Osteoblast (primary cell): ENCODE data around the gene RABIF. TPM values are rescaled to one million over a fixed set of nuclear protein-coding genes. Genes with fewer than 3 reads are reported as not detected.
"Not testable (repeated sequence)": the region's sequence is repeated elsewhere in the genome, so short reads cannot be mapped to it uniquely, and the experiment has no call there.

Source experiments
- DNase-seq: peaks from one replicate; pipeline ENCODE4 v3.0.0; 2011; ENCODE audit warnings: low spot score, mixed read lengths; ENCODE audit not compliant: insufficient read length; ENCODE audit errors: missing footprints
- H2AFZ ChIP-seq: 2 replicates; pipeline ENCODE4 v1.6.0; 2011; ENCODE audit warnings: mild to moderate bottlenecking, low read length
- H3K27ac ChIP-seq: 2 replicates; pipeline ENCODE4 v1.5.1; 2011; ENCODE audit warnings: mild to moderate bottlenecking, low read depth, low read length, moderate library complexity
- H3K27me3 ChIP-seq: 2 replicates; pipeline ENCODE4 v1.6.0; 2012; ENCODE audit warnings: mild to moderate bottlenecking, control low read depth, inconsistent platforms, low read length, moderate library complexity; ENCODE audit not compliant: insufficient read depth
- H3K36me3 ChIP-seq: 2 replicates; pipeline ENCODE4 v1.5.1; 2011; ENCODE audit warnings: mild to moderate bottlenecking, low read length, control low read depth, moderate library complexity; ENCODE audit not compliant: insufficient read depth
- H3K4me1 ChIP-seq: 2 replicates; pipeline ENCODE4 v1.5.1; 2011; ENCODE audit warnings: mild to moderate bottlenecking, low read length, control low read depth, moderate library complexity; ENCODE audit not compliant: insufficient read depth
- H3K4me2 ChIP-seq: 2 replicates; pipeline ENCODE4 v1.6.0; 2011; ENCODE audit warnings: mild to moderate bottlenecking, low read length; ENCODE audit not compliant: insufficient read depth
- H3K4me3 ChIP-seq: fragments of 200-600 bp; sonication (generic); 3 replicates; pipeline ENCODE4 v1.5.1; 2012; ENCODE audit warnings: mild to moderate bottlenecking, low read length, inconsistent platforms; ENCODE audit not compliant: insufficient read depth
- H3K79me2 ChIP-seq: 2 replicates; pipeline ENCODE4 v1.6.0; 2012; ENCODE audit warnings: mild to moderate bottlenecking, low read length, control low read depth, inconsistent platforms; ENCODE audit not compliant: insufficient read depth
- H3K9me3 ChIP-seq: 2 replicates; pipeline ENCODE4 v1.5.1; 2011; ENCODE audit warnings: low read depth, low read length, control low read depth
- H4K20me1 ChIP-seq: 2 replicates; pipeline ENCODE4 v1.6.0; 2012; ENCODE audit warnings: mild to moderate bottlenecking, low read length, control low read depth; ENCODE audit not compliant: insufficient read depth
- total RNA-seq: library from RNA; depleted of rRNA; stranded (reverse); fragments of >200 nt; gene quantifications from 2 replicates; pipeline ENCODE4 v1.2.3, GENCODE V29; 2012
- TF ChIP-seq, protein P1 (sequence below): IDR thresholded peaks from 2 replicates; pipeline ENCODE4 v1.5.1; 2011; ENCODE audit warnings: mild to moderate bottlenecking, low read depth, low read length, moderate library complexity; ENCODE audit errors: extremely low read depth

The RABIF gene
- total RNA-seq, 1 donor: 7.2 TPM

DNA sequence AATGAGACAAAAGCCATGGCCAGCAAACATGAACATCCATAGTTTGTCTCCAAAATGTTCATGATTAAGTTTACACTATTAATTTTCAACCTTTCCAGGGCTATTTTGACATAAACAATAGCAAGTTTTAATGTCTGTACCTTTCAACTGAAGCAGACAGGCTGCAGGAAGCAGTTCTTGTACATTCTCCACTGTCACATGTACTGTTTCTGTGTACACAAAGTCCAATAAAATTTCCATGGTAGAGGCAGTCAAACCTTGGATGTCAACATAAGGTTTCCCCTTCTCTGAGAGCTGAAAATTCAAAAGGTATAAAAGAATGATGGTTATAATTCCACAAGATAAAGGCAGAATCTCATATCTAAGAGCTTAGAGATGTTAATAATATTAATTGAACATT is 30.7 kb upstream of the RABIF start:
- Histone ChIP-seq H3K27me3 (no peaks in the 10 kb centered on the region), H3K4me1 (no peaks in the 10 kb centered on the region), H3K9me3 (no peaks in the 10 kb centered on the region), H3K4me2 (no peak overlapping the region), H3K27ac (no peak overlapping the region), H3K36me3 (peaks cover 51% of the 10 kb centered on the region), H3K79me2 (peaks cover 17% of the 10 kb centered on the region), H3K4me3 (no peak overlapping the region), H4K20me1 (no peaks in the 10 kb centered on the region), H2AFZ (no peak overlapping the region)
- TF ChIP-seq, protein P1, sequence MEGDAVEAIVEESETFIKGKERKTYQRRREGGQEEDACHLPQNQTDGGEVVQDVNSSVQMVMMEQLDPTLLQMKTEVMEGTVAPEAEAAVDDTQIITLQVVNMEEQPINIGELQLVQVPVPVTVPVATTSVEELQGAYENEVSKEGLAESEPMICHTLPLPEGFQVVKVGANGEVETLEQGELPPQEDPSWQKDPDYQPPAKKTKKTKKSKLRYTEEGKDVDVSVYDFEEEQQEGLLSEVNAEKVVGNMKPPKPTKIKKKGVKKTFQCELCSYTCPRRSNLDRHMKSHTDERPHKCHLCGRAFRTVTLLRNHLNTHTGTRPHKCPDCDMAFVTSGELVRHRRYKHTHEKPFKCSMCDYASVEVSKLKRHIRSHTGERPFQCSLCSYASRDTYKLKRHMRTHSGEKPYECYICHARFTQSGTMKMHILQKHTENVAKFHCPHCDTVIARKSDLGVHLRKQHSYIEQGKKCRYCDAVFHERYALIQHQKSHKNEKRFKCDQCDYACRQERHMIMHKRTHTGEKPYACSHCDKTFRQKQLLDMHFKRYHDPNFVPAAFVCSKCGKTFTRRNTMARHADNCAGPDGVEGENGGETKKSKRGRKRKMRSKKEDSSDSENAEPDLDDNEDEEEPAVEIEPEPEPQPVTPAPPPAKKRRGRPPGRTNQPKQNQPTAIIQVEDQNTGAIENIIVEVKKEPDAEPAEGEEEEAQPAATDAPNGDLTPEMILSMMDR: no peak
- no peak for DNase-seq

DNA sequence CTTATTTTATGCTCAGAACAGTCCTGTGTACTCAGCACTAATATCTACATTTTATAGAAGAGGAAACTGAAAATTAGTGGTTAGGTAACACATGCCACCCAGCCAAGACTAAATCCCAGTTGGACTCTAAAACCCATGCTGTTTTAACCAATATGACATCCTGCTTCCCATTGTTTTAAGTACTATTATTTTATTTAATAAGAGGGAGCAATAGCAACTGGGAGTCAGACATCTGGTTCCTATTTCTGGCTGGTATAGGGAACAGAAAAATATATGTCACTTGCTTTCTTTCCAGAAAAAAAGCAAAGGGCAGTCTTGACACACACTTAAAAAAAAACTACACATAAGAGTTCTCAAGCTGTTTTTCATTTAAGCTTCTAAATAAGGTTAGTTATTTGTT is 26.2 kb upstream of the RABIF start:
- no peak for DNase-seq
- no peaks in the 10 kb centered on the region for H3K9me3 ChIP-seq

DNA sequence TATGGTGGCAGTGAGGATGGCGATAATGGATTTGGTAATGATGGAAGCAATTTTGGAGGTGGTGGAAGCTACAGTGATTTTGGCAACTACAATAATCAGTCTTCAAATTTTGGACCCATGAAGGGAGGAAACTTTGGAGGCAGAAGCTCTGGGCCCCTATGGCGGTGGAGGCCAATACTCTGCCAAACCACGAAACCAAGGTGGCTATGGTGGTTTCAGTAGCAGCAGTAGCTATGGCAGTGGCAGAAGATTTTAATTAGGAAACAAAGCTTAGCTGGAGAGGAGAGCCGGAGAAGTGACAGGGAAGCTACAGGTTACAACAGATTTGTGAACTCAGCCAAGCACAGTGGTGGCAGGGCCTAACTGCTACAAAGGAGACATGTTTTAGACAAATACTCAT is 23.5 kb upstream of the RABIF start:
- not testable (repeated sequence) for H3K4me1 ChIP-seq, H3K4me3 ChIP-seq, DNase-seq, H3K4me2 ChIP-seq, H3K27me3 ChIP-seq, H3K9me3 ChIP-seq, H3K27ac ChIP-seq, H2AFZ ChIP-seq, H4K20me1 ChIP-seq, H3K79me2 ChIP-seq
- peaks cover 71% of the 10 kb centered on the region for H3K36me3 ChIP-seq

More for the DNA sequence above, 26.2 kb upstream of the RABIF start:
- peaks cover 59% of the 10 kb centered on the region for H3K36me3 ChIP-seq
- no peak overlapping the region for H3K4me3 ChIP-seq
- no peak overlapping the region for H3K27ac ChIP-seq
- H3K27me3 ChIP-seq: no peaks in the 10 kb centered on the region
- H4K20me1 ChIP-seq: no peaks in the 10 kb centered on the region
- TF ChIP-seq, protein P1: no peak
- no peak overlapping the region for H2AFZ ChIP-seq
- H3K4me2 ChIP-seq: no peak overlapping the region
- H3K79me2 ChIP-seq: no peaks in the 10 kb centered on the region
- H3K4me1 ChIP-seq: no peaks in the 10 kb centered on the region

DNA sequence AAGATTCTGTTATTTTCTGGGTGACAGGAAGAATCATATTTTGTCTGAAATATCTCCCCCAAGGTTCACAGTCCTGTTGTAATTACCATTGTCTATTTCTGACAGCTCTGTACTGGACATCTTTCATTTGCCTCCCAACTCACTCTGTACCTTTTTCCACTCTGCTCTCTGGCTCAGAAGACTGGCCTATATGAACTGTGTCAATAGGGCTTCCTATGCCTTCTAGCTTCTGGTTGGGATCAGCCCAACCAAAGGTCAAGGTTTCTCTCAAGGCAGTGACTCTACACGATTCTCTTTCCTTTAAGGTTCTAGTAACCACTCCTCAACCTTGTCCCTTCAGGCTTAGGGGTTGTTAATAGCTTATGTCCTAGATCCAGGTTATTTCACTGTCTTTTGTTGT is 20.5 kb upstream of the RABIF start:
- TF ChIP-seq, protein P1: no peak
- H3K4me3 ChIP-seq: no peak overlapping the region
- H3K9me3 ChIP-seq: no peaks in the 10 kb centered on the region
- H3K27me3 ChIP-seq: no peaks in the 10 kb centered on the region
- no peak overlapping the region for H3K27ac ChIP-seq
- H2AFZ ChIP-seq: no peak overlapping the region
- H3K4me1 ChIP-seq: no peaks in the 10 kb centered on the region
- no peak for DNase-seq
- H3K79me2 ChIP-seq: no peaks in the 10 kb centered on the region
- H3K36me3 ChIP-seq: peaks cover 59% of the 10 kb centered on the region
- H4K20me1 ChIP-seq: no peaks in the 10 kb centered on the region
- H3K4me2 ChIP-seq: no peak overlapping the region

DNA sequence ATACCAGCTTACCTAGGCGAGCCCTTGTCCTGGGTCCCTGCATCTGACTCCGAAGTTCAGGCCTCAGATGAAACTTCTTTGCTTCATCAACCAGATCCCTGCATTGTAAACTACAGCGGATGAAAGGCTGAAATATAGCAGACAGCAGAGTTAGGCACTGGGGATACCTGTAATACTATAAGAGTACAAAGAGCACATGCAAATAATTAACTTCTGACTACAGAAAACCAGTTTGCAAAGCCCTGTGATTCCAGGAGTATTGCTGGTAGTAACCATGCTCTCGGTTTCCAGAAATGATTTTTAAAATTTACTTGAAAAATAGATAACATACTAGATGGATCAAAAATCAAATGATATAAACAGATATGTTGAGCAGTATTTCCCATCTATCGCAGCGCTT is 20.0 kb upstream of the RABIF start:
- no peaks in the 10 kb centered on the region for H3K4me1 ChIP-seq
- no peak overlapping the region for H3K27ac ChIP-seq
- no peaks in the 10 kb centered on the region for H3K27me3 ChIP-seq
- H4K20me1 ChIP-seq: no peaks in the 10 kb centered on the region
- H3K4me3 ChIP-seq: no peak overlapping the region
- H3K9me3 ChIP-seq: no peaks in the 10 kb centered on the region
- H3K4me2 ChIP-seq: no peak overlapping the region
- H3K79me2 ChIP-seq: no peaks in the 10 kb centered on the region
- H3K36me3 ChIP-seq: peaks cover 59% of the 10 kb centered on the region
- TF ChIP-seq, protein P1: no peak
- no peak overlapping the region for H2AFZ ChIP-seq
- DNase-seq: no peak
